ENCODE measurements around the gene HAUS3.

- TF ChIP-seq, protein P1, sequence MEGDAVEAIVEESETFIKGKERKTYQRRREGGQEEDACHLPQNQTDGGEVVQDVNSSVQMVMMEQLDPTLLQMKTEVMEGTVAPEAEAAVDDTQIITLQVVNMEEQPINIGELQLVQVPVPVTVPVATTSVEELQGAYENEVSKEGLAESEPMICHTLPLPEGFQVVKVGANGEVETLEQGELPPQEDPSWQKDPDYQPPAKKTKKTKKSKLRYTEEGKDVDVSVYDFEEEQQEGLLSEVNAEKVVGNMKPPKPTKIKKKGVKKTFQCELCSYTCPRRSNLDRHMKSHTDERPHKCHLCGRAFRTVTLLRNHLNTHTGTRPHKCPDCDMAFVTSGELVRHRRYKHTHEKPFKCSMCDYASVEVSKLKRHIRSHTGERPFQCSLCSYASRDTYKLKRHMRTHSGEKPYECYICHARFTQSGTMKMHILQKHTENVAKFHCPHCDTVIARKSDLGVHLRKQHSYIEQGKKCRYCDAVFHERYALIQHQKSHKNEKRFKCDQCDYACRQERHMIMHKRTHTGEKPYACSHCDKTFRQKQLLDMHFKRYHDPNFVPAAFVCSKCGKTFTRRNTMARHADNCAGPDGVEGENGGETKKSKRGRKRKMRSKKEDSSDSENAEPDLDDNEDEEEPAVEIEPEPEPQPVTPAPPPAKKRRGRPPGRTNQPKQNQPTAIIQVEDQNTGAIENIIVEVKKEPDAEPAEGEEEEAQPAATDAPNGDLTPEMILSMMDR (IDR thresholded peaks at IDR 0.05 in 4 of 5, conservative IDR thresholded peaks at IDR 0.05 in 1 of 5): no peak
- no peak for TF ChIP-seq POLR2A (IDR thresholded peaks at IDR 0.05)
Measured at GRCh38 chr4:2217726-2218125, 24.2 kb downstream of the HAUS3 start.
